Natural killer cell treated with Interleukin-12 subunit alpha and Interleukin-12 subunit beta and Interleukin-15 and Interleukin-18, amount 100 ng/mL, for 72 hours (primary cell): ENCODE results near the gene GPR26. TPM values are rescaled to one million over a fixed set of nuclear protein-coding genes. Genes with fewer than 3 reads are reported as not detected.

Experiments
- ATAC-seq, 2 donors: fragments of 150-1000 bp; cut with Tn5 transposase in 1 of 2; sonication (Bioruptor Pico), chemical (Tn5 transposase) in 1 of 2; 2 replicates each; pipeline ENCODE4 v1.10.0; 2021
- DNase-seq: peaks from one replicate; pipeline ENCODE4 v3.0.0; 2022; ENCODE audit warnings: low spot score
- H3K27ac Mint-ChIP-seq, 2 donors: 1 replicate in 1 of 2; 2 replicates in 1 of 2; pipeline ENCODE4 v1.8.0; 2022; ENCODE audit warnings: mixed read lengths in 2 of 2, mild to moderate bottlenecking in 1 of 2, moderate library complexity in 1 of 2
- H3K27me3 Mint-ChIP-seq, 2 donors: 1 replicate in 1 of 2; 2 replicates in 1 of 2; pipeline ENCODE4 v1.8.0; 2022; ENCODE audit warnings: mixed read lengths in 2 of 2
- H3K36me3 Mint-ChIP-seq: one replicate; pipeline ENCODE4 v1.8.0; 2022; ENCODE audit warnings: mixed read lengths
- H3K4me1 Mint-ChIP-seq, 2 donors: 1 replicate in 1 of 2; 2 replicates in 1 of 2; pipeline ENCODE4 v1.8.0; 2022; ENCODE audit warnings: low read depth in 2 of 2, mixed read lengths in 2 of 2, mild to moderate bottlenecking in 1 of 2
- H3K4me3 Mint-ChIP-seq: one replicate; pipeline ENCODE4 v1.8.0; 2022; ENCODE audit warnings: mixed read lengths
- H3K9me3 Mint-ChIP-seq: 2 replicates; pipeline ENCODE4 v1.8.0; 2022; ENCODE audit warnings: mixed read lengths
- total RNA-seq, 2 donors: library from RNA; stranded (reverse); gene quantifications; one replicate each; pipeline ENCODE4 v1.2.3, GENCODE V29; 2022

The GPR26 gene
- total RNA-seq, 2 donors from 2014 or later: not detected

- peaks cover 27 to 66% of the 10 kb centered on the region in 2 donors for H3K27me3 Mint-ChIP-seq
Measured at GRCh38 chr10:123636598-123637325, 29.4 kb upstream of the GPR26 start.

GRCh38 chr10:123637326-123637880 lies 28.8 kb upstream of the GPR26 start:
- no peak for DNase-seq
- no peak overlapping the region for H3K4me3 Mint-ChIP-seq
- no peaks in the 10 kb centered on the region for H3K9me3 Mint-ChIP-seq
- no peaks in the 10 kb centered on the region for H3K4me1 Mint-ChIP-seq
- H3K27me3 Mint-ChIP-seq: peaks cover 30 to 63% of the 10 kb centered on the region in 2 donors
- ATAC-seq: no peak
- no peak overlapping the region for H3K27ac Mint-ChIP-seq
- H3K36me3 Mint-ChIP-seq: no peaks in the 10 kb centered on the region

More at GRCh38 chr10:123636598-123637325, 29.4 kb upstream of the GPR26 start:
- Mint-ChIP-seq H3K4me3 (no peak overlapping the region), H3K9me3 (no peaks in the 10 kb centered on the region), H3K4me1 (no peaks in the 10 kb centered on the region), H3K27ac (no peak overlapping the region), H3K36me3 (no peaks in the 10 kb centered on the region)
- DNase-seq (no peak), ATAC-seq (no peak)

- H3K4me3 Mint-ChIP-seq: no peak overlapping the region
- no peak for DNase-seq
- H3K4me1 Mint-ChIP-seq: no peaks in the 10 kb centered on the region
- H3K9me3 Mint-ChIP-seq: no peaks in the 10 kb centered on the region
- no peak overlapping the region for H3K27ac Mint-ChIP-seq
- H3K36me3 Mint-ChIP-seq: no peaks in the 10 kb centered on the region
- peaks cover 23 to 49% of the 10 kb centered on the region in 2 donors for H3K27me3 Mint-ChIP-seq
- no peak for ATAC-seq
Measured at GRCh38 chr10:123639131-123639530, 27.0 kb upstream of the GPR26 start.

GRCh38 chr10:123640016-123640535 lies 26.1 kb upstream of the GPR26 start:
- H3K9me3 Mint-ChIP-seq: no peaks in the 10 kb centered on the region
- DNase-seq (no peak), ATAC-seq (no peak)
- H3K4me3 Mint-ChIP-seq: no peak overlapping the region
- peaks cover 27 to 49% of the 10 kb centered on the region in 2 donors for H3K27me3 Mint-ChIP-seq
- H3K27ac Mint-ChIP-seq: no peak overlapping the region
- no peaks in the 10 kb centered on the region for H3K4me1 Mint-ChIP-seq
- H3K36me3 Mint-ChIP-seq: no peaks in the 10 kb centered on the region

- Mint-ChIP-seq H3K27ac (no peak overlapping the region), H3K27me3 (peaks cover 30 to 56% of the 10 kb centered on the region in 2 donors), H3K36me3 (no peaks in the 10 kb centered on the region), H3K4me1 (no peaks in the 10 kb centered on the region), H3K9me3 (no peaks in the 10 kb centered on the region), H3K4me3 (no peak overlapping the region)
- ATAC-seq (no peak), DNase-seq (no peak)
Measured at GRCh38 chr10:123642293-123642692, 23.9 kb upstream of the GPR26 start.

GRCh38 chr10:123642697-123643096 lies 23.5 kb upstream of the GPR26 start:
- peaks cover 34 to 59% of the 10 kb centered on the region in 2 donors for H3K27me3 Mint-ChIP-seq
- no peaks in the 10 kb centered on the region for H3K36me3 Mint-ChIP-seq
- H3K4me1 Mint-ChIP-seq: no peaks in the 10 kb centered on the region
- H3K9me3 Mint-ChIP-seq: no peaks in the 10 kb centered on the region
- DNase-seq (no peak), ATAC-seq (peak in 1 of 2 donors; percentile 11)
- no peak overlapping the region for H3K4me3 Mint-ChIP-seq
- no peak overlapping the region for H3K27ac Mint-ChIP-seq

- Mint-ChIP-seq H3K4me1 (no peaks in the 10 kb centered on the region), H3K4me3 (no peak overlapping the region), H3K27me3 (peaks cover 29 to 52% of the 10 kb centered on the region in 2 donors), H3K9me3 (no peaks in the 10 kb centered on the region), H3K27ac (no peak overlapping the region), H3K36me3 (no peaks in the 10 kb centered on the region)
- ATAC-seq: no peak
- no peak for DNase-seq
Measured at GRCh38 chr10:123643315-123643714, 22.8 kb upstream of the GPR26 start.

- Mint-ChIP-seq H3K27me3 (peaks cover 29 to 48% of the 10 kb centered on the region in 2 donors), H3K36me3 (no peaks in the 10 kb centered on the region), H3K27ac (peak overlapping the region in 1 of 2 donors; percentile 60), H3K9me3 (no peaks in the 10 kb centered on the region), H3K4me3 (no peak overlapping the region), H3K4me1 (no peaks in the 10 kb centered on the region)
- ATAC-seq: no peak
- no peak for DNase-seq
Measured at GRCh38 chr10:123645016-123645415, 21.1 kb upstream of the GPR26 start.

- no peak overlapping the region for H3K4me3 Mint-ChIP-seq
- H3K36me3 Mint-ChIP-seq: no peaks in the 10 kb centered on the region
- H3K4me1 Mint-ChIP-seq: no peaks in the 10 kb centered on the region
- ATAC-seq: no peak
- no peaks in the 10 kb centered on the region for H3K9me3 Mint-ChIP-seq
- no peak overlapping the region for H3K27ac Mint-ChIP-seq
- DNase-seq: no peak
- H3K27me3 Mint-ChIP-seq: peaks cover 25 to 42% of the 10 kb centered on the region in 2 donors
Measured at GRCh38 chr10:123645615-123646014, 20.5 kb upstream of the GPR26 start.

GRCh38 chr10:123648595-123648994 lies 17.6 kb upstream of the GPR26 start:
- Mint-ChIP-seq H3K27me3 (peaks cover 27 to 35% of the 10 kb centered on the region in 2 donors), H3K9me3 (no peaks in the 10 kb centered on the region), H3K4me1 (no peaks in the 10 kb centered on the region), H3K4me3 (no peak overlapping the region), H3K36me3 (no peaks in the 10 kb centered on the region), H3K27ac (no peak overlapping the region)
- DNase-seq: no peak
- ATAC-seq: no peak

- Mint-ChIP-seq H3K36me3 (no peaks in the 10 kb centered on the region), H3K4me1 (no peaks in the 10 kb centered on the region), H3K27me3 (peaks cover 26 to 43% of the 10 kb centered on the region in 2 donors), H3K9me3 (no peaks in the 10 kb centered on the region), H3K4me3 (no peak overlapping the region), H3K27ac (no peak overlapping the region)
- no peak for ATAC-seq
- DNase-seq: no peak
Measured at GRCh38 chr10:123649676-123650075, 16.5 kb upstream of the GPR26 start.

- Mint-ChIP-seq H3K4me1 (no peaks in the 10 kb centered on the region), H3K27ac (no peak overlapping the region), H3K9me3 (no peaks in the 10 kb centered on the region), H3K36me3 (no peaks in the 10 kb centered on the region), H3K27me3 (peaks cover 16 to 32% of the 10 kb centered on the region in 2 donors), H3K4me3 (no peak overlapping the region)
- DNase-seq: no peak
- no peak for ATAC-seq
Measured at GRCh38 chr10:123651421-123652047, 14.6 kb upstream of the GPR26 start.

GRCh38 chr10:123655751-123656150 lies 10.4 kb upstream of the GPR26 start:
- H3K4me3 Mint-ChIP-seq: no peak overlapping the region
- H3K4me1 Mint-ChIP-seq: no peaks in the 10 kb centered on the region
- H3K27me3 Mint-ChIP-seq: peaks cover 5 to 15% of the 10 kb centered on the region in 2 donors
- H3K9me3 Mint-ChIP-seq: no peaks in the 10 kb centered on the region
- H3K27ac Mint-ChIP-seq: no peak overlapping the region
- DNase-seq: no peak
- no peaks in the 10 kb centered on the region for H3K36me3 Mint-ChIP-seq
- no peak for ATAC-seq

- DNase-seq: no peak
- Mint-ChIP-seq H3K27me3 (peaks cover 16 to 21% of the 10 kb centered on the region in 2 donors), H3K4me1 (no peaks in the 10 kb centered on the region), H3K36me3 (no peaks in the 10 kb centered on the region), H3K9me3 (no peaks in the 10 kb centered on the region), H3K27ac (no peak overlapping the region), H3K4me3 (no peak overlapping the region)
- ATAC-seq: no peak
Measured at GRCh38 chr10:123663522-123663921, 2.6 kb upstream of the GPR26 start.
